HepG2 (cell line): ENCODE data around the gene DYNC2H1. TPM values are rescaled to one million over a fixed set of nuclear protein-coding genes. Genes with fewer than 3 reads are reported as not detected.

ENCODE experiments used
- CHD4 ChIP-seq: fragments of 200-600 bp; sonication (generic); IDR thresholded peaks from 2 replicates; pipeline ENCODE4 v1.7.0; 2017; ENCODE audit warnings: mild to moderate bottlenecking, low read length, borderline replicate concordance
- DPF2 ChIP-seq: sonication (generic); formaldehyde crosslinking; IDR thresholded peaks from 2 replicates; pipeline ENCODE4 v1.4.0; 2020; ENCODE audit warnings: mild to moderate bottlenecking, low read depth, missing genetic modification reagents, borderline replicate concordance
- ELF1 ChIP-seq: sonication (generic); formaldehyde crosslinking; IDR thresholded peaks from 2 replicates; pipeline ENCODE4 v1.4.0; 2020; ENCODE audit warnings: missing genetic modification reagents
- HNRNPH1 ChIP-seq: fragments of 200-400 bp; formaldehyde crosslinking; optimal IDR thresholded peaks from 2 replicates; pipeline ENCODE3; 2017; ENCODE audit warnings: mild to moderate bottlenecking, low read depth, low read length
- HNRNPK ChIP-seq: fragments of 200-400 bp; formaldehyde crosslinking; IDR thresholded peaks from 2 replicates; pipeline ENCODE4 v1.6.1; 2018; ENCODE audit warnings: low read length, low read depth, moderate library complexity, mild to moderate bottlenecking; ENCODE audit not compliant: poor library complexity, severe bottlenecking
- HNRNPLL ChIP-seq: fragments of 200-400 bp; formaldehyde crosslinking; IDR thresholded peaks from 2 replicates; pipeline ENCODE4 v1.6.1; 2017; ENCODE audit warnings: mild to moderate bottlenecking, low read depth, low read length; ENCODE audit not compliant: poor library complexity, severe bottlenecking
- KLF6 ChIP-seq: IDR thresholded peaks from 2 replicates; pipeline ENCODE4 v1.8.0; 2016; ENCODE audit warnings: missing biosample characterization, missing genetic modification reagents
- MAFF ChIP-seq: IDR thresholded peaks from 2 replicates; pipeline ENCODE4 v1.6.1; 2011; ENCODE audit warnings: low read depth, low read length, improper control_type of control experiment
- ONECUT2 ChIP-seq: sonication (generic); formaldehyde crosslinking; IDR thresholded peaks from 2 replicates; pipeline ENCODE4 v1.4.0; 2020; ENCODE audit warnings: missing genetic modification reagents
- PAWR ChIP-seq: sonication (generic); formaldehyde crosslinking; IDR thresholded peaks from 2 replicates; pipeline ENCODE4 v1.4.0; 2020; ENCODE audit warnings: missing genetic modification reagents, mild to moderate bottlenecking, borderline replicate concordance
- PAX8 ChIP-seq: sonication (generic); formaldehyde crosslinking; IDR thresholded peaks from 2 replicates; pipeline ENCODE4 v1.8.0; 2022; ENCODE audit warnings: mild to moderate bottlenecking, missing genetic modification reagents, borderline replicate concordance
- SMAD1 ChIP-seq: sonication (generic); formaldehyde crosslinking; IDR thresholded peaks from 2 replicates; pipeline ENCODE4 v1.4.0; 2020; ENCODE audit warnings: missing genetic modification reagents, low read depth, mild to moderate bottlenecking, borderline replicate concordance
- YEATS2 ChIP-seq: sonication (generic); formaldehyde crosslinking; IDR thresholded peaks from 2 replicates; pipeline ENCODE4 v1.4.0; 2020; ENCODE audit warnings: missing genetic modification reagents, borderline replicate concordance
- ZNF121 ChIP-seq: sonication (generic); formaldehyde crosslinking; IDR thresholded peaks from 2 replicates; pipeline ENCODE4 v1.5.0; 2020; ENCODE audit warnings: mild to moderate bottlenecking, missing genetic modification reagents
- ZNF230 ChIP-seq: sonication (generic); formaldehyde crosslinking; IDR thresholded peaks from 2 replicates; pipeline ENCODE4 v1.4.0; 2020; ENCODE audit warnings: mild to moderate bottlenecking, missing genetic modification reagents
- ZNF280B ChIP-seq: sonication (generic); formaldehyde crosslinking; IDR thresholded peaks from 2 replicates; pipeline ENCODE4 v1.5.0; 2020; ENCODE audit warnings: missing genetic modification reagents, mild to moderate bottlenecking, borderline replicate concordance
- ZNF382 ChIP-seq: sonication (generic); formaldehyde crosslinking; IDR thresholded peaks from 2 replicates; pipeline ENCODE4 v1.5.0; 2020; ENCODE audit warnings: missing genetic modification reagents, mild to moderate bottlenecking, borderline replicate concordance
- ZNF430 ChIP-seq: sonication (generic); formaldehyde crosslinking; IDR thresholded peaks from 2 replicates; pipeline ENCODE4 v1.9.0; 2021; ENCODE audit warnings: mild to moderate bottlenecking, missing genetic modification reagents
- ZNF484 ChIP-seq: sonication (generic); formaldehyde crosslinking; IDR thresholded peaks from 2 replicates; pipeline ENCODE4 v1.5.1; 2020; ENCODE audit warnings: mild to moderate bottlenecking, low read depth, missing genetic modification reagents, borderline replicate concordance
- polyA plus RNA-seq, 8 experiments: library from polyadenylated mRNA; depleted of rRNA in 3 of 8; stranded (reverse) in 7 of 8; unstranded in 1 of 8; fragments of >200 nt; fragmentation: Illumina TruSeq in 4 of 8; extraction: Trizol in 4 of 8; gene quantifications; 2 replicates each; pipeline versions ENCODE4 v1.2.1 to v1.2.3, GENCODE V29; 2011 to 2016; ENCODE audit warnings: low read depth in 4 of 8, missing spikeins in 1 of 8, mixed read lengths in 1 of 8; ENCODE audit not compliant: insufficient read depth in 1 of 8
- total RNA-seq, 5 experiments: library from RNA; depleted of rRNA; stranded (reverse); fragments of >200 nt; fragmentation: Illumina TruSeq; extraction: Trizol; gene quantifications; 2 replicates each; pipeline ENCODE4 v1.2.3, GENCODE V29; 2016; ENCODE audit warnings: low read depth in 1 of 5
- TF ChIP-seq, protein P1 (sequence below): sonication (generic); formaldehyde crosslinking; IDR thresholded peaks from 2 replicates; pipeline ENCODE4 v1.8.1; 2022; ENCODE audit warnings: mild to moderate bottlenecking, missing genetic modification reagents
- TF ChIP-seq, protein P2 (sequence below): sonication (generic); formaldehyde crosslinking; IDR thresholded peaks from 2 replicates; pipeline ENCODE4 v1.5.0; 2020; ENCODE audit warnings: missing genetic modification reagents, mild to moderate bottlenecking, borderline replicate concordance
- TF ChIP-seq, protein P3 (sequence below): sonication (generic); formaldehyde crosslinking; IDR thresholded peaks from 2 replicates; pipeline ENCODE4 v1.4.0; 2020; ENCODE audit warnings: missing genetic modification reagents

The DYNC2H1 gene
- total and polyA plus RNA-seq, 2 of the 13 experiments (the other 11 are each of a cell fraction or from before 2014, with no cell fraction given), result 0.49 to 0.66 TPM

GRCh38 chr11:103108933-103109817, at the start of gene DYNC2H1 (continued):
- TF ChIP-seq ZNF484 (CRISPR knock-in tag) (no peak), ELF1 (CRISPR knock-in tag) (no peak), DPF2 (CRISPR knock-in tag) (no peak), PAWR (no peak), ZNF280B (CRISPR knock-in tag) (no peak), MAFF (no peak), CHD4 (no peak), ZNF230 (CRISPR knock-in tag) (no peak), KLF6 (CRISPR knock-in tag) (0 out of 2 replicates have a peak, but pooled peaks have one; percentile 48), YEATS2 (peak; percentile 70; the same call in 1 of the 2 replicates), HNRNPH1 (no peak), PAX8 (no peak), ZNF382 (CRISPR knock-in tag) (no peak), ONECUT2 (CRISPR knock-in tag) (peak; percentile 94), ZNF121 (CRISPR knock-in tag) (no peak), SMAD1 (no peak), HNRNPLL (peak; percentile 92), HNRNPK (peak; percentile 61), ZNF430 (CRISPR knock-in tag) (no peak)
- TF ChIP-seq, protein P1, sequence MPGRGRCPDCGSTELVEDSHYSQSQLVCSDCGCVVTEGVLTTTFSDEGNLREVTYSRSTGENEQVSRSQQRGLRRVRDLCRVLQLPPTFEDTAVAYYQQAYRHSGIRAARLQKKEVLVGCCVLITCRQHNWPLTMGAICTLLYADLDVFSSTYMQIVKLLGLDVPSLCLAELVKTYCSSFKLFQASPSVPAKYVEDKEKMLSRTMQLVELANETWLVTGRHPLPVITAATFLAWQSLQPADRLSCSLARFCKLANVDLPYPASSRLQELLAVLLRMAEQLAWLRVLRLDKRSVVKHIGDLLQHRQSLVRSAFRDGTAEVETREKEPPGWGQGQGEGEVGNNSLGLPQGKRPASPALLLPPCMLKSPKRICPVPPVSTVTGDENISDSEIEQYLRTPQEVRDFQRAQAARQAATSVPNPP (CRISPR knock-in tag), result no peak
- TF ChIP-seq, protein P2, sequence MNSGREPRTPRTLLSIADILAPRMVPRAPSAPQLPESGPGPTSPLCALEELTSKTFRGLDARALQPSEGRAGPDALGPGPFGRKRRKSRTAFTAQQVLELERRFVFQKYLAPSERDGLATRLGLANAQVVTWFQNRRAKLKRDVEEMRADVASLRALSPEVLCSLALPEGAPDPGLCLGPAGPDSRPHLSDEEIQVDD (CRISPR knock-in tag), result no peak
- TF ChIP-seq, protein P3, sequence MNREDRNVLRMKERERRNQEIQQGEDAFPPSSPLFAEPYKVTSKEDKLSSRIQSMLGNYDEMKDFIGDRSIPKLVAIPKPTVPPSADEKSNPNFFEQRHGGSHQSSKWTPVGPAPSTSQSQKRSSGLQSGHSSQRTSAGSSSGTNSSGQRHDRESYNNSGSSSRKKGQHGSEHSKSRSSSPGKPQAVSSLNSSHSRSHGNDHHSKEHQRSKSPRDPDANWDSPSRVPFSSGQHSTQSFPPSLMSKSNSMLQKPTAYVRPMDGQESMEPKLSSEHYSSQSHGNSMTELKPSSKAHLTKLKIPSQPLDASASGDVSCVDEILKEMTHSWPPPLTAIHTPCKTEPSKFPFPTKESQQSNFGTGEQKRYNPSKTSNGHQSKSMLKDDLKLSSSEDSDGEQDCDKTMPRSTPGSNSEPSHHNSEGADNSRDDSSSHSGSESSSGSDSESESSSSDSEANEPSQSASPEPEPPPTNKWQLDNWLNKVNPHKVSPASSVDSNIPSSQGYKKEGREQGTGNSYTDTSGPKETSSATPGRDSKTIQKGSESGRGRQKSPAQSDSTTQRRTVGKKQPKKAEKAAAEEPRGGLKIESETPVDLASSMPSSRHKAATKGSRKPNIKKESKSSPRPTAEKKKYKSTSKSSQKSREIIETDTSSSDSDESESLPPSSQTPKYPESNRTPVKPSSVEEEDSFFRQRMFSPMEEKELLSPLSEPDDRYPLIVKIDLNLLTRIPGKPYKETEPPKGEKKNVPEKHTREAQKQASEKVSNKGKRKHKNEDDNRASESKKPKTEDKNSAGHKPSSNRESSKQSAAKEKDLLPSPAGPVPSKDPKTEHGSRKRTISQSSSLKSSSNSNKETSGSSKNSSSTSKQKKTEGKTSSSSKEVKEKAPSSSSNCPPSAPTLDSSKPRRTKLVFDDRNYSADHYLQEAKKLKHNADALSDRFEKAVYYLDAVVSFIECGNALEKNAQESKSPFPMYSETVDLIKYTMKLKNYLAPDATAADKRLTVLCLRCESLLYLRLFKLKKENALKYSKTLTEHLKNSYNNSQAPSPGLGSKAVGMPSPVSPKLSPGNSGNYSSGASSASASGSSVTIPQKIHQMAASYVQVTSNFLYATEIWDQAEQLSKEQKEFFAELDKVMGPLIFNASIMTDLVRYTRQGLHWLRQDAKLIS, result no peak
